Esophagus muscularis mucosa (tissue), 4 donors: ENCODE measurements around the gene C22orf23. TPM values are rescaled to one million over a fixed set of nuclear protein-coding genes. Genes with fewer than 3 reads are reported as not detected.

ENCODE experiments used
- DNase-seq: peaks from one replicate; pipeline ENCODE4 v3.0.0-alpha.2; 2017; ENCODE audit errors: extremely low spot score
- H3K27ac ChIP-seq, 4 donors: fragments of 200-600 bp; sonication (generic); replicated peaks in 1 of 4; 1 replicate in 3 of 4; 2 replicates in 1 of 4; pipeline ENCODE4 v1.5.1; 2016 to 2019; ENCODE audit warnings: mild to moderate bottlenecking in 1 of 4
- H3K27me3 ChIP-seq, 4 donors: fragments of 200-600 bp; sonication (generic); one replicate each; pipeline versions ENCODE4 v1.5.1 to v1.6.0; 2016 to 2019
- H3K36me3 ChIP-seq, 4 donors: fragments of 200-600 bp; sonication (generic); one replicate each; pipeline ENCODE4 v1.5.1; 2016 to 2019
- H3K4me1 ChIP-seq, 4 donors: fragments of 200-600 bp; sonication (generic); one replicate each; pipeline ENCODE4 v1.5.1; 2016 to 2019
- H3K4me3 ChIP-seq, 4 donors: fragments of 200-600 bp; sonication (generic); 1 replicate in 2 of 4; 2 replicates in 2 of 4; pipeline ENCODE4 v1.5.1; 2016 to 2019; ENCODE audit warnings: mild to moderate bottlenecking in 4 of 4, moderate library complexity in 1 of 4
- H3K9me3 ChIP-seq, 4 donors: fragments of 200-600 bp; sonication (generic); 1 replicate in 3 of 4; 2 replicates in 1 of 4; pipeline ENCODE4 v1.5.1; 2016 to 2019
- EP300 ChIP-seq: sonication (generic); formaldehyde crosslinking; IDR thresholded peaks from one replicate; pipeline ENCODE4 v1.6.1; 2017; ENCODE audit warnings: antibody characterized with exemption
- POLR2A ChIP-seq: fragments of 450-650 bp; IDR thresholded peaks from one replicate; pipeline ENCODE4 v1.6.1; 2017; ENCODE audit warnings: antibody characterized with exemption, moderate library complexity, mild to moderate bottlenecking, low read depth
- POLR2AphosphoS5 ChIP-seq, 2 donors: sonication (generic); formaldehyde crosslinking; IDR thresholded peaks; one replicate each; pipeline ENCODE4 v1.6.1; 2017; ENCODE audit warnings: antibody characterized with exemption in 2 of 2
- WGBS: methylation state at CpG from one replicate; pipeline ENCODE4 v1.1.5; 2018; 5-methylcytosine and 5-hydroxymethylcytosine counted together
- intact Hi-C: fragments of 100-400 bp; cut with DNase I; formaldehyde crosslinking; loops from one replicate; pipeline ENCODE4 v1.15.1; 2023
- total RNA-seq, 4 donors: library from RNA; depleted of rRNA; stranded (reverse); fragments of >200 nt; gene quantifications; one replicate each; pipeline versions ENCODE4 v1.1.0 to v1.2.1, GENCODE V29; 2016
- TF ChIP-seq, protein P1 (sequence below), 3 experiments: fragments of 200-600 bp in 2 of 3; fragments of 450-650 bp in 1 of 3; sonication (generic) in 2 of 3; IDR thresholded peaks; one replicate each; pipeline ENCODE4 v1.5.1; 2017 to 2019; ENCODE audit warnings: antibody characterized with exemption in 3 of 3, mild to moderate bottlenecking in 2 of 3, moderate library complexity in 1 of 3

Gene C22orf23
- total RNA-seq, 4 donors from 2014 or later = not detected

DNA sequence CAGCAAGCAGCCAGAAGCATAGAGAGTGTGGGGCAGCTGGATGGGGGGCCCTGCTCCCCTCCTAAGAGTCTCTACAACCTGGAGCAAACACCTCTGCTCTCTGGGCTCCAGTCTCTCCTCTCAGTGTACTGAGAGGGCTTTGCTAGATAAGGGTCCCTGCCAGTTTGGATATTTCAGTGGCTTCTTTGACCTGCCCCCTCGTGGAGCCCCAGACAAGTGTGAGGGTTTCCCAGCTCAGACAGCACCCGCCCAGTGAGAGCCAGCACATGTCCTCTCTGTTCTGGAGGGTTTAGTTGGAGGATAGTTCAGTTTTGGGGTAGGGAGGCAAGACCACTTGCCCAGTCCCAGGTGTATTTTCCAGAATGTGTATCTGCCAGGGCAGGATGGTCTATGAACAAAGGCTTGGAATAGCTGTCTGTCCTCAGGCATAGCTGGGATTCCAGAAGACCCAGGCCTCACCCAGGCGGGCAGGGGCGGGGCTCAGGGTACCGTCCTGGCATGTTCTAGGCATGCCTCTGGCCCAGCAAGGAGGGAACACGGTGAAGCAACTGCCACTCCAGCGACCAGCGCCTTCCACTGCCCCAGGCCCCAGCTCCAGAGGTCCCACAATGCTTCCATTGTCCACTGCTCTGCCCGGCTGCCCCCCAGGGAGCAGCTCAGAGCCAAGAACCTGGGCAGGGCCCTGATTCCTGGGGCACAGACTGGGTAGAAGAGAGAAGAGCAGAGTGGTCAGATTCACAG is 54.8 kb downstream of the C22orf23 start:
- Histone ChIP-seq H3K4me1 (peaks cover 16 to 62% (median 52%) of the 10 kb centered on the region in 4 donors), H3K9me3 (no peaks in the 10 kb centered on the region), H3K27me3 (no peaks in the 10 kb centered on the region), H3K27ac (peak overlapping the region; percentile 13 to 57 (median 49)), H3K36me3 (no peaks in the 10 kb centered on the region), H3K4me3 (no peak overlapping the region)
- WGBS = 70% methylated on average over 9 of the region's 9 CpGs
- TF ChIP-seq EP300 (no peak), POLR2A (no peak), POLR2AphosphoS5 (IDR thresholded peaks at IDR 0.05) (no peak)
- TF ChIP-seq, protein P1, sequence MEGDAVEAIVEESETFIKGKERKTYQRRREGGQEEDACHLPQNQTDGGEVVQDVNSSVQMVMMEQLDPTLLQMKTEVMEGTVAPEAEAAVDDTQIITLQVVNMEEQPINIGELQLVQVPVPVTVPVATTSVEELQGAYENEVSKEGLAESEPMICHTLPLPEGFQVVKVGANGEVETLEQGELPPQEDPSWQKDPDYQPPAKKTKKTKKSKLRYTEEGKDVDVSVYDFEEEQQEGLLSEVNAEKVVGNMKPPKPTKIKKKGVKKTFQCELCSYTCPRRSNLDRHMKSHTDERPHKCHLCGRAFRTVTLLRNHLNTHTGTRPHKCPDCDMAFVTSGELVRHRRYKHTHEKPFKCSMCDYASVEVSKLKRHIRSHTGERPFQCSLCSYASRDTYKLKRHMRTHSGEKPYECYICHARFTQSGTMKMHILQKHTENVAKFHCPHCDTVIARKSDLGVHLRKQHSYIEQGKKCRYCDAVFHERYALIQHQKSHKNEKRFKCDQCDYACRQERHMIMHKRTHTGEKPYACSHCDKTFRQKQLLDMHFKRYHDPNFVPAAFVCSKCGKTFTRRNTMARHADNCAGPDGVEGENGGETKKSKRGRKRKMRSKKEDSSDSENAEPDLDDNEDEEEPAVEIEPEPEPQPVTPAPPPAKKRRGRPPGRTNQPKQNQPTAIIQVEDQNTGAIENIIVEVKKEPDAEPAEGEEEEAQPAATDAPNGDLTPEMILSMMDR (IDR thresholded peaks at IDR 0.05) = no peak
- intact Hi-C loops = no loop called here
- no peak for DNase-seq

DNA sequence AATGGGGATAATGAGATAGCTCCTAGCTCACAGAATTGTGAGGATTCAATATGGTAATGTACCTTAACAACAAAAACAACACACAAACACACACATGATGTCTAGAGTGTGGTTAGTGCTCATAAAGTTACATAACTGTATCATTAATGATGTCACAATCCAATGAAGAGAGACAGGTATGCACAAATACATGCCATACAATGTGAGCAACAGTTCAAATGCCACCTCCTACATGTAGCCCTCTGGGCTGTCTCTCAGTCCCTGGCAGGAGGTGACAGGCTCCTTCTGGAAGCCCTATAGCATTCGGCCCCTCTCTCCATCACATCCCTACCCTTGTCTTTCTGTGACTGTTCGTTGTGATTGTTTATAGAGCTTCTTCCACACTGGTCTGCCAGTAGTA is 55.6 kb downstream of the C22orf23 start:
- intact Hi-C loops = no loop called here
- WGBS = 87% methylated on average over 2 of the region's 2 CpGs
- Histone ChIP-seq H3K36me3 (no peaks in the 10 kb centered on the region), H3K4me1 (peaks cover 24 to 70% (median 60%) of the 10 kb centered on the region in 4 donors), H3K4me3 (no peak overlapping the region), H3K27me3 (no peaks in the 10 kb centered on the region), H3K9me3 (no peaks in the 10 kb centered on the region), H3K27ac (peak overlapping the region in 3 of 4 donors; percentile 48 to 77 (median 50))
- no peak for DNase-seq
- TF ChIP-seq POLR2A (no peak), EP300 (no peak), POLR2AphosphoS5 (IDR thresholded peaks at IDR 0.05) (no peak)
- TF ChIP-seq, protein P1 (IDR thresholded peaks at IDR 0.05) = no peak

DNA sequence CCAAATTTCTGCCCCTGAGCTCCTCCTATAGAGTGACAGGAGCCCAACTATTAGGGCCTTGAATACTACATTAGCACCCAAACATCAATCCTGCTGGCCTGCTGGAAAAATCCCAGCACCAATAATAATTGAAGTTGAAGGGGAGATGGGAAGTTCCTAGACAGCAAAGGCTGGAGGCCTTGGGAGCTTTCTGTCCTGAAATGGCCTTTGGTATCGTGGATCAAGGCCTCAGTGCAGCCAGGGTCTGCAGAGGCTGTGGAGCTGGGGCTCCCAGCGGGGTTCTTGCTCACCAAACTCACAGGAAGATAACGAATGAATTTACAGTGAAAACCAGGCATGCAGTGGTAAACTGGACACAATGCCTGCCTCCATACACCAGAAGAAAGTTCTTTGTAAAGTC is 56.5 kb downstream of the C22orf23 start:
- TF ChIP-seq POLR2AphosphoS5 (IDR thresholded peaks at IDR 0.05) (no peak), POLR2A (no peak), EP300 (no peak)
- TF ChIP-seq, protein P1 (IDR thresholded peaks at IDR 0.05) = no peak
- Histone ChIP-seq H3K36me3 (no peaks in the 10 kb centered on the region), H3K27ac (peak overlapping the region; percentile 16 to 77 (median 56)), H3K9me3 (no peaks in the 10 kb centered on the region), H3K4me3 (no peak overlapping the region), H3K4me1 (peaks cover 24 to 78% (median 69%) of the 10 kb centered on the region in 4 donors), H3K27me3 (no peaks in the 10 kb centered on the region)
- 79% methylated on average over 3 of the region's 3 CpGs for WGBS
- DNase-seq = no peak
- intact Hi-C loops = no loop called here

DNA sequence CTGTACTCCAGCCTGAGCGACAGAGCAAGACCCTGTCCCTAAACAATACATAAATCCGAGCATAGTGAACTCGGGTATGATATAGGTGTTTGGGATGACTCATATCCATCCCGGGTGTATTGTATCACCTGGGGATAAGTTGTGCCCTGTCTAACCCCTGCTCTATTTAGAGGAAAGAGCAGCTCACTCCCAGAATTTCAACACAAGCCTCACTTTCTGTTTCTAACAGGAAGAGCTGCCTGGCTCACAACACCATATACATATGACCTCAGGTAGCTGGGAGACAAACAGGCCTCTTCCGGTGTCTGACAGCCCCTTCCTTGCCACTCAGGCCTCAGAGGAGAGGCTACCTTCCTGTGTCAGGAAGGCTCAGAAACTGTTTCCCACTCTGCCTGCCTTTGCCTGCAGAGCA is 57.2 kb downstream of the C22orf23 start:
- H3K36me3 ChIP-seq = peaks cover 0 to 4% (median 1%) of the 10 kb centered on the region in 4 donors
- 50% methylated on average over 5 of the region's 5 CpGs for WGBS
- H3K4me3 ChIP-seq = no peak overlapping the region
- TF ChIP-seq POLR2A (no peak), POLR2AphosphoS5 (IDR thresholded peaks at IDR 0.05) (peak; percentile 8 to 37)
- DNase-seq = no peak
- H3K27me3 ChIP-seq = no peaks in the 10 kb centered on the region
- no peaks in the 10 kb centered on the region for H3K9me3 ChIP-seq
- intact Hi-C loops = no loop called here
- peaks cover 24 to 79% (median 71%) of the 10 kb centered on the region in 4 donors for H3K4me1 ChIP-seq
- H3K27ac ChIP-seq = peak overlapping the region; percentile 16 to 77 (median 66)

DNA sequence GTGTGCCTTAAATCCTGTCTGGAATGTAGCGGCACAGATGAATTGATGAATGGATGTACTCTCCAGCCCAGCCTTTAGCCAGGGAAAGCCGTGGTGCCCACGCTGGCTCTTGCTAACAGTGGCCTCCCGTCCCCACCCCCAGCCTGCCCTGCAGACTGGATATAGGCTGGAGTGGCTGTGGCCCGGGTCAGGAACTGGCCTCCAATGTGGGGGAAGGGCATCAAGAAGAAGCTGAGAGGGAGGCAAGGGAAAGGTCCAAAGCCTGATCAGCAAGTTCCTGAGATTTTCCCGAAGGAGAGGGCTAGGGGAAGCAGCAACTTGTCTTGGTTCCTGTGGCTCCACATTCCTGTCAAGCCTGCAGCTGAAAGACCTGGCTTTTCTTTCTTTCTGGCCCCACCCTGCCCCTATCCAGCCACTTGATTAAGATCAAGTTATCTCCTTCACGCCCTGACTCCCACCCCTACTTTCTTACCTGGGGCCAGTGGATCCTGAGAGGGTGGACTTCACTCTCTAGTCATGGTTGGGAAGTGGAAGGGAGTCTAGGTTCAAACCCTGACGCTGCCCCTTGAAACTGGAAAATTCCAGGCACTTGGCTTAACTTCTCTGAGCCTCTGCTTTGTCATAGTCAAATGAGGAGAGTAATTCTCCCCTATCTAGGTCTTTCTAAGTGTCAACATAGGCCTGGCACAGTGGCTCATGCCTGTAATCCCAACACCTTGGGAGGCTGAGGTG is 58.3 kb downstream of the C22orf23 start:
- TF ChIP-seq POLR2AphosphoS5 (IDR thresholded peaks at IDR 0.05) (no peak), EP300 (no peak), POLR2A (no peak)
- TF ChIP-seq, protein P1 (IDR thresholded peaks at IDR 0.05) = no peak
- no peak overlapping the region for H3K4me3 ChIP-seq
- WGBS = 53% methylated on average over 8 of the region's 8 CpGs
- H3K9me3 ChIP-seq = no peaks in the 10 kb centered on the region
- H3K27ac ChIP-seq = peak overlapping the region; percentile 16 to 77 (median 66)
- H3K36me3 ChIP-seq = peaks cover 1 to 15% (median 9%) of the 10 kb centered on the region in 4 donors
- no peaks in the 10 kb centered on the region for H3K27me3 ChIP-seq
- H3K4me1 ChIP-seq = peaks cover 24 to 78% (median 74%) of the 10 kb centered on the region in 4 donors
- intact Hi-C loops = no loop called here
- DNase-seq = no peak
